NT2/D1 (cell line): ENCODE measurements around the gene PIP4K2C.

Experiments used
- YY1 ChIP-seq: IDR thresholded peaks from 2 replicates; pipeline ENCODE4 v1.6.1; 2011; ENCODE audit not compliant: insufficient read length, insufficient read depth
- ZNF274 ChIP-seq: IDR thresholded peaks from 2 replicates; pipeline ENCODE4 v1.6.1; 2011; ENCODE audit warnings: mild to moderate bottlenecking, low read depth, low read length

GRCh38 chr12:57547288-57548012 is 43.5 kb upstream of the PIP4K2C start:
- TF ChIP-seq YY1 = no peak
- no peak for TF ChIP-seq ZNF274
